Stimulated activated naive B cell treated with anti-CD40 and anti-IgM and Interleukin-4, amounts not matched to agents 10 μg/mL and 1 μg/mL and 100 μg/mL, for 72 hours (primary cell): ENCODE measurements around the gene TAS2R30.
A peak's percentile ranks its signal among the peaks of the same experiment; 100 is the strongest.
"Not testable (repeated sequence)": the region's sequence is repeated elsewhere in the genome, so short reads cannot be mapped to it uniquely, and the experiment has no call there.

ENCODE experiments used
- ATAC-seq, 2 donors: fragments of 150-1000 bp; cut with Tn5 transposase; replicated peaks; 2 replicates each; pipeline ENCODE4 v1.10.0; 2021; ENCODE audit warnings: moderate library complexity in 1 of 2
- DNase-seq: peaks from one replicate; pipeline ENCODE4 v3.0.0; 2021
- H3K27ac Mint-ChIP-seq: one replicate; pipeline ENCODE4 v1.8.0; 2022; ENCODE audit warnings: mild to moderate bottlenecking, mixed read lengths
- H3K27me3 Mint-ChIP-seq, 2 donors: one replicate each; pipeline ENCODE4 v1.8.0; 2022; ENCODE audit warnings: mixed read lengths in 2 of 2
- H3K36me3 Mint-ChIP-seq, 2 donors: one replicate each; pipeline ENCODE4 v1.8.0; 2022; ENCODE audit warnings: mixed read lengths in 2 of 2, mild to moderate bottlenecking in 1 of 2
- H3K4me1 Mint-ChIP-seq, 2 donors: one replicate each; pipeline ENCODE4 v1.8.0; 2022; ENCODE audit warnings: mixed read lengths in 2 of 2, mild to moderate bottlenecking in 1 of 2
- H3K4me3 Mint-ChIP-seq, 2 donors: one replicate each; pipeline ENCODE4 v1.8.0; 2022; ENCODE audit warnings: mild to moderate bottlenecking in 2 of 2, mixed read lengths in 2 of 2, moderate library complexity in 1 of 2
- H3K9me3 Mint-ChIP-seq, 2 donors: one replicate each; pipeline ENCODE4 v1.8.0; 2022; ENCODE audit warnings: mixed read lengths in 2 of 2, mild to moderate bottlenecking in 1 of 2

TAS2R30 gene

GRCh38 chr12:11150832-11151231 lies 16.4 kb upstream of the TAS2R30 start:
- no peak for ATAC-seq
- no peaks in the 10 kb centered on the region for H3K27me3 Mint-ChIP-seq
- H3K4me1 Mint-ChIP-seq, result peaks cover 0 to 2% of the 10 kb centered on the region in 2 donors

GRCh38 chr12:11147420-11147819 lies 13.0 kb upstream of the TAS2R30 start:
- Mint-ChIP-seq H3K4me3 (no peak overlapping the region), H3K4me1 (peaks cover 13 to 19% of the 10 kb centered on the region in 2 donors), H3K27me3 (no peaks in the 10 kb centered on the region), H3K27ac (no peak overlapping the region), H3K36me3 (peaks cover 35 to 49% of the 10 kb centered on the region in 2 donors), H3K9me3 (peaks cover 14 to 15% of the 10 kb centered on the region in 2 donors)
- ATAC-seq, result no peak
- DNase-seq, result no peak

More at GRCh38 chr12:11150832-11151231, 16.4 kb upstream of the TAS2R30 start:
- H3K36me3 Mint-ChIP-seq, result peaks cover 29 to 36% of the 10 kb centered on the region in 2 donors
- H3K4me3 Mint-ChIP-seq, result no peak overlapping the region
- peaks cover 0 to 5% of the 10 kb centered on the region in 2 donors for H3K9me3 Mint-ChIP-seq
- no peak overlapping the region for H3K27ac Mint-ChIP-seq
- no peak for DNase-seq

- ATAC-seq, result no peak
- Mint-ChIP-seq H3K36me3 (peaks cover 43 to 58% of the 10 kb centered on the region in 2 donors), H3K4me1 (peaks cover 19 to 38% of the 10 kb centered on the region in 2 donors), H3K27ac (peak overlapping the region; percentile 47), H3K9me3 (peaks cover 12 to 18% of the 10 kb centered on the region in 2 donors), H3K27me3 (no peaks in the 10 kb centered on the region), H3K4me3 (no peak overlapping the region)
- DNase-seq, result no peak
Measured at GRCh38 chr12:11144297-11144696, 9.9 kb upstream of the TAS2R30 start.

GRCh38 chr12:11143352-11143751 lies 8.9 kb upstream of the TAS2R30 start:
- H3K9me3 Mint-ChIP-seq, result peaks cover 9 to 19% of the 10 kb centered on the region in 2 donors

GRCh38 chr12:11136075-11136474 lies 1.6 kb upstream of the TAS2R30 start:
- Mint-ChIP-seq H3K4me3 (no peak overlapping the region), H3K36me3 (peaks cover 16 to 33% of the 10 kb centered on the region in 2 donors), H3K4me1 (peaks cover 19 to 38% of the 10 kb centered on the region in 2 donors), H3K9me3 (peaks cover 0 to 4% of the 10 kb centered on the region in 2 donors), H3K27ac (no peak overlapping the region), H3K27me3 (no peaks in the 10 kb centered on the region)
- no peak for DNase-seq
- peak; percentile 91 to 94 for ATAC-seq

More at GRCh38 chr12:11143352-11143751, 8.9 kb upstream of the TAS2R30 start:
- H3K4me1 Mint-ChIP-seq, result peaks cover 19 to 38% of the 10 kb centered on the region in 2 donors
- H3K36me3 Mint-ChIP-seq, result peaks cover 42 to 58% of the 10 kb centered on the region in 2 donors
- no peak for DNase-seq
- H3K27me3 Mint-ChIP-seq, result no peaks in the 10 kb centered on the region
- ATAC-seq, result no peak
- H3K27ac Mint-ChIP-seq, result no peak overlapping the region
- no peak overlapping the region for H3K4me3 Mint-ChIP-seq

GRCh38 chr12:11133816-11134215 lies 628 bp downstream of the TAS2R30 start:
- Mint-ChIP-seq H3K4me3 (no peak overlapping the region), H3K36me3 (peaks cover 10 to 26% of the 10 kb centered on the region in 2 donors), H3K9me3 (no peaks in the 10 kb centered on the region), H3K4me1 (peaks cover 19 to 29% of the 10 kb centered on the region in 2 donors), H3K27ac (peak overlapping the region; percentile 51), H3K27me3 (no peaks in the 10 kb centered on the region)
- ATAC-seq, result no peak
- no peak for DNase-seq

GRCh38 chr12:11133162-11133561 lies 1.3 kb downstream of the TAS2R30 start:
- H3K4me3 Mint-ChIP-seq, result no peak overlapping the region
- no peak overlapping the region for H3K27ac Mint-ChIP-seq
- H3K4me1 Mint-ChIP-seq, result peaks cover 19 to 29% of the 10 kb centered on the region in 2 donors
- H3K9me3 Mint-ChIP-seq, result no peaks in the 10 kb centered on the region
- DNase-seq (no peak), ATAC-seq (no peak)
- peaks cover 15 to 32% of the 10 kb centered on the region in 2 donors for H3K36me3 Mint-ChIP-seq
- no peaks in the 10 kb centered on the region for H3K27me3 Mint-ChIP-seq

- no peaks in the 10 kb centered on the region for H3K27me3 Mint-ChIP-seq
- no peak overlapping the region for H3K4me3 Mint-ChIP-seq
- ATAC-seq, result no peak
- no peaks in the 10 kb centered on the region for H3K9me3 Mint-ChIP-seq
- no peak overlapping the region for H3K27ac Mint-ChIP-seq
- no peak for DNase-seq
- peaks cover 14 to 21% of the 10 kb centered on the region in 2 donors for H3K4me1 Mint-ChIP-seq
- peaks cover 20 to 44% of the 10 kb centered on the region in 2 donors for H3K36me3 Mint-ChIP-seq
Measured at GRCh38 chr12:11130999-11131398, 3.4 kb downstream of the TAS2R30 start.

GRCh38 chr12:11130382-11130781 lies 4.1 kb downstream of the TAS2R30 start:
- Mint-ChIP-seq H3K36me3 (peaks cover 20 to 43% of the 10 kb centered on the region in 2 donors), H3K27me3 (no peaks in the 10 kb centered on the region), H3K27ac (no peak overlapping the region), H3K4me1 (peaks cover 12 to 14% of the 10 kb centered on the region in 2 donors), H3K4me3 (no peak overlapping the region), H3K9me3 (no peaks in the 10 kb centered on the region)
- no peak for ATAC-seq
- no peak for DNase-seq

- not testable (repeated sequence) for H3K27me3 Mint-ChIP-seq, H3K4me3 Mint-ChIP-seq, ATAC-seq, DNase-seq, H3K27ac Mint-ChIP-seq
- peaks cover 38 to 77% of the 10 kb centered on the region in 2 donors for H3K4me1 Mint-ChIP-seq
- H3K9me3 Mint-ChIP-seq, result peaks cover 38 to 42% of the 10 kb centered on the region in 2 donors
- H3K36me3 Mint-ChIP-seq, result peaks cover 82 to 95% of the 10 kb centered on the region in 2 donors
Measured at GRCh38 chr12:11114130-11114529, 20.3 kb downstream of the TAS2R30 start.

GRCh38 chr12:11111213-11111612 lies 23.2 kb downstream of the TAS2R30 start:
- H3K4me1 Mint-ChIP-seq, result peaks cover 40 to 80% of the 10 kb centered on the region in 2 donors
- peak overlapping the region in 1 of 2 donors; percentile 0 for H3K4me3 Mint-ChIP-seq
- not testable (repeated sequence) for DNase-seq, H3K27me3 Mint-ChIP-seq, H3K27ac Mint-ChIP-seq, ATAC-seq
- H3K36me3 Mint-ChIP-seq, result peaks cover 77 to 94% of the 10 kb centered on the region in 2 donors
- H3K9me3 Mint-ChIP-seq, result peaks cover 35 to 40% of the 10 kb centered on the region in 2 donors

GRCh38 chr12:11108862-11109261 lies 25.6 kb downstream of the TAS2R30 start:
- DNase-seq, result no peak
- ATAC-seq, result no peak
- peak overlapping the region in 1 of 2 donors; percentile 19 for H3K4me3 Mint-ChIP-seq
- peaks cover 35 to 41% of the 10 kb centered on the region in 2 donors for H3K9me3 Mint-ChIP-seq
- H3K27ac Mint-ChIP-seq, result peak overlapping the region; percentile 77
- peaks cover 64 to 78% of the 10 kb centered on the region in 2 donors for H3K36me3 Mint-ChIP-seq
- H3K27me3 Mint-ChIP-seq, result no peaks in the 10 kb centered on the region
- H3K4me1 Mint-ChIP-seq, result peaks cover 36 to 65% of the 10 kb centered on the region in 2 donors

- Mint-ChIP-seq H3K4me3 (no peak overlapping the region), H3K36me3 (peaks cover 62 to 74% of the 10 kb centered on the region in 2 donors), H3K9me3 (peaks cover 31 to 38% of the 10 kb centered on the region in 2 donors), H3K27me3 (no peaks in the 10 kb centered on the region), H3K27ac (no peak overlapping the region), H3K4me1 (peaks cover 31 to 54% of the 10 kb centered on the region in 2 donors)
- no peak for ATAC-seq
- DNase-seq, result no peak
Measured at GRCh38 chr12:11107719-11108118, 26.7 kb downstream of the TAS2R30 start.

GRCh38 chr12:11106288-11106687 lies 28.2 kb downstream of the TAS2R30 start:
- DNase-seq (no peak), ATAC-seq (no peak)
- Mint-ChIP-seq H3K4me1 (peaks cover 22 to 40% of the 10 kb centered on the region in 2 donors), H3K27ac (no peak overlapping the region), H3K27me3 (no peaks in the 10 kb centered on the region), H3K9me3 (peaks cover 18 to 31% of the 10 kb centered on the region in 2 donors), H3K36me3 (peaks cover 54 to 67% of the 10 kb centered on the region in 2 donors), H3K4me3 (no peak overlapping the region)

GRCh38 chr12:11105546-11105945 lies 28.9 kb downstream of the TAS2R30 start:
- Mint-ChIP-seq H3K4me1 (peaks cover 18 to 33% of the 10 kb centered on the region in 2 donors), H3K4me3 (no peak overlapping the region), H3K27ac (no peak overlapping the region), H3K9me3 (peaks cover 15 to 25% of the 10 kb centered on the region in 2 donors), H3K36me3 (peaks cover 51 to 63% of the 10 kb centered on the region in 2 donors), H3K27me3 (no peaks in the 10 kb centered on the region)
- DNase-seq (no peak), ATAC-seq (no peak)
